ENCODE data around the gene FADS2. TPM values are rescaled to one million over a fixed set of nuclear protein-coding genes. Genes with fewer than 3 reads are reported as not detected.

Gene FADS2
- total and polyA plus RNA-seq, 9 of the 15 experiments (the other 6 are each of a cell fraction or from before 2014, with no cell fraction given) = 2.9 to 42.8 (median 16.2) TPM

DNA sequence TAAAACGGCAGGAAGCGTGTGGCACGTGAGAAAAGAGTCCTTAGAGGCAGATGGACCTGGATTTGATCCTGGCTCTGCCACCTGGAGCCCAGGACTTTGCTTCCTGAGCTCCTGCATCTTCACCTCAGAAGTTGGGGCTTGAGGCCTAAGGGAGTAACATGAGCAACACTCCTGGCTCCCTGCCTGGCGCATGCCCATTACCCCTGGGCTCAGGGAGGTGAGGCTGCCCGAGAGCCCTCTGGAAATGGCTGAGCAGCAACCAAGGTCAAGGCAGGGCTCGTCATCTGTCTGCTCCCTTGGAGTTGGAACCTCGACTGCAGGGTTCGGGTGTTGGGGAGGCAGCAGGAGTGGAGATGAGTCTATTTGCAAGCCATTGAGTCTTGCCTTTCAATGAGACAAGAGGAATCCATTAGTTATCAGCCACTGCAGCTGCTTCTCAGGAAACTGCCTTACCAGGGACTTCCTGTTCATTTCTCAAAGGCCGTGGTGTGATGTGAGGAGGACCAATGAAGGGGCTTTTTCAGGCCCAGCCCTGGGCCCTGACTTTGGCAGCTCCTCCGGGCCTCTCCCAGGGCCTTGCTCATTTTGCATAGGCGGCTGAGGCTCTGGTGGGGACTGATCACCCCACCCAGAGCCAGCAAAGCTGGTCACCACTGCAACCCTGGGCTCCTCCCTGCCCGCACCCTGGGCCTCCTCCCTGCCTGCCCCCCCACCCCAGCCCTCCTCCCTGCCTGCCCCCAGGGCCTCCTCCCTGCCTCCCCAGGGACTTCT is 6.4 kb downstream of the FADS2 start (continued):
- TF ChIP-seq ZNF766 (CRISPR knock-in tag; conservative IDR thresholded peaks at IDR 0.05) = peak; percentile 86; the same call in 1 of the 2 replicates
- TF ChIP-seq CREB3 (tag; conservative IDR thresholded peaks at IDR 0.05; ENCODE audit: low read depth) = peak; percentile 97
- peak in 1 of 2 experiments; percentile 57; a peak in 2 of 4 replicates for TF ChIP-seq TBL1XR1 (IDR thresholded peaks at IDR 0.05; ENCODE audit: low read length in 2 of 2)
- TF ChIP-seq ZZZ3 (IDR thresholded peaks at IDR 0.05) = no peak
- TF ChIP-seq, protein P1, sequence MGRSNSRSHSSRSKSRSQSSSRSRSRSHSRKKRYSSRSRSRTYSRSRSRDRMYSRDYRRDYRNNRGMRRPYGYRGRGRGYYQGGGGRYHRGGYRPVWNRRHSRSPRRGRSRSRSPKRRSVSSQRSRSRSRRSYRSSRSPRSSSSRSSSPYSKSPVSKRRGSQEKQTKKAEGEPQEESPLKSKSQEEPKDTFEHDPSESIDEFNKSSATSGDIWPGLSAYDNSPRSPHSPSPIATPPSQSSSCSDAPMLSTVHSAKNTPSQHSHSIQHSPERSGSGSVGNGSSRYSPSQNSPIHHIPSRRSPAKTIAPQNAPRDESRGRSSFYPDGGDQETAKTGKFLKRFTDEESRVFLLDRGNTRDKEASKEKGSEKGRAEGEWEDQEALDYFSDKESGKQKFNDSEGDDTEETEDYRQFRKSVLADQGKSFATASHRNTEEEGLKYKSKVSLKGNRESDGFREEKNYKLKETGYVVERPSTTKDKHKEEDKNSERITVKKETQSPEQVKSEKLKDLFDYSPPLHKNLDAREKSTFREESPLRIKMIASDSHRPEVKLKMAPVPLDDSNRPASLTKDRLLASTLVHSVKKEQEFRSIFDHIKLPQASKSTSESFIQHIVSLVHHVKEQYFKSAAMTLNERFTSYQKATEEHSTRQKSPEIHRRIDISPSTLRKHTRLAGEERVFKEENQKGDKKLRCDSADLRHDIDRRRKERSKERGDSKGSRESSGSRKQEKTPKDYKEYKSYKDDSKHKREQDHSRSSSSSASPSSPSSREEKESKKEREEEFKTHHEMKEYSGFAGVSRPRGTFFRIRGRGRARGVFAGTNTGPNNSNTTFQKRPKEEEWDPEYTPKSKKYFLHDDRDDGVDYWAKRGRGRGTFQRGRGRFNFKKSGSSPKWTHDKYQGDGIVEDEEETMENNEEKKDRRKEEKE (IDR thresholded peaks at IDR 0.05; ENCODE audit: borderline replicate concordance in 1 of 2, control insufficient read depth in 1 of 2, low read depth in 2 of 2, low read length in 1 of 2) = 0 out of 4 replicates have a peak, but pooled peaks of 1 of the 2 experiments have one; percentile 40
- no peak for TF ChIP-seq U2AF1 (optimal IDR thresholded peaks at IDR 0.05; ENCODE audit: low read depth, low read length)
- TF ChIP-seq ZNF699 (CRISPR knock-in tag; IDR thresholded peaks at IDR 0.05; ENCODE audit: insufficient replicate concordance) = no peak
- peak; percentile 70; the same call in 1 of the 2 replicates for TF ChIP-seq ZBTB17 (CRISPR knock-in tag; IDR thresholded peaks at IDR 0.05)
- TF ChIP-seq PYGO2 (tag; IDR thresholded peaks at IDR 0.05) = no peak
- 0 out of 2 replicates have a peak, but pooled peaks have one; percentile 58 for TF ChIP-seq HNRNPL (IDR thresholded peaks at IDR 0.05; ENCODE audit: low read depth, low read length)
- no peak for TF ChIP-seq FOXA3 (CRISPR knock-in tag; conservative IDR thresholded peaks at IDR 0.05 in 1 of 2, IDR thresholded peaks at IDR 0.05 in 1 of 2)
- TF ChIP-seq CCNT2 (IDR thresholded peaks at IDR 0.05; ENCODE audit: borderline replicate concordance, extremely low read depth, insufficient read length, low read depth, low read length) = peak; percentile 47
- peak in 1 of 2 experiments; percentile 41; a peak in 1 of 4 replicates for TF ChIP-seq HDAC1 (IDR thresholded peaks at IDR 0.05)
- peak; percentile 52 for TF ChIP-seq RBBP5 (IDR thresholded peaks at IDR 0.05; ENCODE audit: borderline replicate concordance, insufficient read depth, low read length, poor library complexity, severe bottlenecking)
- 0 out of 2 replicates have a peak, but pooled peaks have one; percentile 12 for TF ChIP-seq DIDO1 (tag; IDR thresholded peaks at IDR 0.05; ENCODE audit: low read depth)
- no peak for TF ChIP-seq BCOR (IDR thresholded peaks at IDR 0.05)
- TF ChIP-seq POLR2A (conservative IDR thresholded peaks at IDR 0.05) = peak; percentile 72
- peak; percentile 96 for TF ChIP-seq NR4A1 (CRISPR knock-in tag; IDR thresholded peaks at IDR 0.05)
- peak; percentile 95 for TF ChIP-seq NR4A1 (tag; IDR thresholded peaks at IDR 0.05)
- no peak for TF ChIP-seq DNMT1 (IDR thresholded peaks at IDR 0.05)
- peak; percentile 56; the same call in 1 of the 2 replicates for TF ChIP-seq PHB2 (IDR thresholded peaks at IDR 0.05; ENCODE audit: low read depth)
